Activated naive CD8-positive, alpha-beta T cell treated with anti-CD3 and anti-CD28 coated beads, Interleukin-2, amount 10 ng/mL, durations not matched to agents 7 days and 5 days (primary cell): Measurements from ENCODE around the gene CRACR2B. TPM values are rescaled to one million over a fixed set of nuclear protein-coding genes. Genes with fewer than 3 reads are reported as not detected.

Experiments used
- ATAC-seq: fragments of 150-1000 bp; cut with Tn5 transposase; one replicate; pipeline ENCODE4 v1.10.0; 2021; ENCODE audit warnings: low read depth, moderate library complexity
- POLR2A ChIA-PET: fragments of 350-600 bp; sonication (Branson Sonifier 250); formaldehyde crosslinking; loops from one replicate; lab custom pipeline; 2021; ENCODE audit warnings: antibody characterized with exemption; lab: Charles Lee
- DNase-seq: peaks from one replicate; pipeline ENCODE4 v3.0.0; 2021
- H3K27ac Mint-ChIP-seq: one replicate; pipeline ENCODE4 v1.8.0; 2022; ENCODE audit warnings: mild to moderate bottlenecking, mixed read lengths
- H3K27me3 Mint-ChIP-seq: one replicate; pipeline ENCODE4 v1.8.0; 2022; ENCODE audit warnings: mild to moderate bottlenecking, moderate library complexity, mixed read lengths
- H3K36me3 Mint-ChIP-seq: one replicate; pipeline ENCODE4 v1.8.0; 2021; ENCODE audit warnings: mild to moderate bottlenecking, mixed read lengths
- H3K4me1 Mint-ChIP-seq: one replicate; pipeline ENCODE4 v1.8.0; 2021; ENCODE audit warnings: mixed read lengths
- H3K4me3 Mint-ChIP-seq: one replicate; pipeline ENCODE4 v1.8.0; 2022; ENCODE audit warnings: mild to moderate bottlenecking, moderate library complexity, mixed read lengths
- H3K9me3 Mint-ChIP-seq: one replicate; pipeline ENCODE4 v1.8.0; 2021; ENCODE audit warnings: mixed read lengths
- total RNA-seq, 2 experiments: library from RNA; stranded (reverse); gene quantifications; one replicate each; pipeline ENCODE4 v1.2.3, GENCODE V29; 2021

CRACR2B gene
- total RNA-seq, 2 experiments from 2014 or later: 10.5 to 11.2 TPM

DNA sequence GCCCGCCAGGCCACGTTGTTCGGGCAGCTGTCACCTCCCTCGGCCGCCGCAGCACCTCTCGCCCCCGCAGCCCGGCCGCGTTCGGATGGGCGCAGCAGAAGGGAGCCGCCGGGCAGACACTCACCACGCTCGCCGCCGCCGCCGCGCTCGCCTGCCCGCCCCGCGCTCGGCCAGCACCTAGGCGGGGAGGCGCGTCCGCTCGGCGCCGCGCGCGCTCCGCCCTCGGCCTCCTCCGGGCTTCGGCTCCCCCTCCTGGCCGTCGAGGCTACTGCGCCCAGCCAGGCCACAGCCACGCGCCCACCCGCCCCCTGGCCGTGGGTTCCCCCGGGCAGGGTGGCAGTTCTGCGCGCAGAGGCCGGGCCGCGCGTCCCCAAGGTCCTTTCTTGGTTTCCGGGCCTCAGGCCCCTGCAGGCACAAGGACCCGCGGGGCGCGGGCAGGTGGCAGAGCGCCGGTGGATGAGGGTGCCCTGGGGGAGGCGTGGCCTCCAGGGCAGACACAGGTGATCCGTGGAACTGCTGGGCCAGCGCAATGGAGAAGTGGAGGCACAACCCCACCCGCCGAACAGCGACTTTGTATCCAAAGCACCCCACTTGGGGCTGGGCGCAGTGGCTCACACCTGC is 29.5 kb upstream of the CRACR2B start, which contains the start of gene SLC25A22:
SLC25A22 (minus strand) TSS at position 189 of the 621 bp plus-strand sequence. CDS start 3,275 bp downstream, outside the sequence.
- peak; percentile 48 for ATAC-seq
- Mint-ChIP-seq H3K4me1 (peaks cover 6% of the 10 kb centered on the region), H3K27ac (peak within 1 kb of the TSS; percentile 95), H3K27me3 (no peaks in the 10 kb centered on the region), H3K9me3 (no peaks in the 10 kb centered on the region), H3K4me3 (peak within 1 kb of the TSS; percentile 98), H3K36me3 (peaks cover 3% of the 10 kb centered on the region)
- peak; percentile 96 for DNase-seq
- POLR2A ChIA-PET: interaction anchor here (2.1 kb wide), 1 partner anchor 8 kb away, joined by 10 read pairs; no protein-coding TSS in a partner anchor

DNA sequence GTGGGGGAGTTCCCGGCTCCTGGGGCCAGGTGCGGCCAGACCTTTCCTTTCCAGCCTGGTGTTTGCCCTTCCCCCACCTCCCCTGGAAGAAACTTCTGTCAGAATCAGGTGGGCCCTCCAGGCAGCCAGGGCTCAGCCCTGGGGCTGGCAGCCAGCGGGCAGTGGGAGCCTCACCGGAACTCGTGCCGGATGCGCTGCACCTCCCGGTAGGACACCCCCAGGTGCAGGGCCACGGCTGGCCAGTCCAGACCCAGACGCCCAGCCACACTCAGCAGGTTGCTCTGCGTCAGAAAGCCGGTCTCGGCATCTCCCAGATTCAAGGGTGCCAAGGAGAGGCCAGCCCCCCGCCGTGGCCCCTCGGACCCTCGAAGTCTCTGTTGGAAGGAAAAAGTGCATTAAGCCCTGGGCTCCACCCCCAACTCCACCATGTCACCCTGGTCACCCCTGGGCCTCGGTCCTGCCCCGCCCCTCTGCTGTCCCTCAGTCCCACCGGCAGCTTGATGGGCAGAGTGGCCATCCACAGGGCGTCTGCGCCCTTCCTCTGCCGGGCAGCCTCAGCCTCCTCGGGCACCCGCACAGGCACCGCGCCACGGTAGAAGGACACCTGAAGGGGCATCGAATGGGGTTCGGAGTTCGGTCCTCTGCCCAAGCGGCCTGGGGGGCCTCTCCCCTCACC is 27.9 kb upstream of the CRACR2B start:
- Mint-ChIP-seq H3K27me3 (no peaks in the 10 kb centered on the region), H3K4me1 (peaks cover 9% of the 10 kb centered on the region), H3K36me3 (peaks cover 3% of the 10 kb centered on the region), H3K9me3 (no peaks in the 10 kb centered on the region), H3K4me3 (no peak overlapping the region), H3K27ac (no peak overlapping the region)
- ATAC-seq: no peak
- no peak for DNase-seq
- POLR2A ChIA-PET: interaction anchor here (1.4 kb wide), 1 partner anchor 9 kb away, joined by 4 read pairs; no protein-coding TSS in a partner anchor

DNA sequence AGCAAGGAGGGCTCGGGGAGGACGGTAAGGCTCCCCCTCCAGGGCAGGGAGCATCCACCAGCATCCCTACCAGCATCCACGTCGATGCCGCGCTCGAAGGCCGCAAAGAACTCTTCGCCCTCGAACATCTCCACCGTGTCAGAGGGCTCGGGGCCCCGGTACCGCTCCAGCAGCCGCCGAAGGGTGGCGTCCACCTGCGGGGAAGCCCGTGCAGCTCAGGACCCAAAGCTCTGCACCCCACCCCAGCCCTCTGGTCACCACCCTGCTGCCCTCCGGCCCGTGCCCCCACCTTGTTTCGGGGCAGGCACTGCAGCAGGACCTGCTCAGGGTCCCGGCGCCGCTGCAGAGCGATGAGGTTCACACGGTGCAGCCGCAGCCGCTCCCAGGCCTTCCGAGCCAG is 27.2 kb upstream of the CRACR2B start:
- H3K9me3 Mint-ChIP-seq: no peaks in the 10 kb centered on the region
- no peaks in the 10 kb centered on the region for H3K27me3 Mint-ChIP-seq
- no peak overlapping the region for H3K4me3 Mint-ChIP-seq
- POLR2A ChIA-PET: no interaction called here
- H3K4me1 Mint-ChIP-seq: peaks cover 9% of the 10 kb centered on the region
- peaks cover 3% of the 10 kb centered on the region for H3K36me3 Mint-ChIP-seq
- ATAC-seq (no peak), DNase-seq (no peak)
- no peak overlapping the region for H3K27ac Mint-ChIP-seq

DNA sequence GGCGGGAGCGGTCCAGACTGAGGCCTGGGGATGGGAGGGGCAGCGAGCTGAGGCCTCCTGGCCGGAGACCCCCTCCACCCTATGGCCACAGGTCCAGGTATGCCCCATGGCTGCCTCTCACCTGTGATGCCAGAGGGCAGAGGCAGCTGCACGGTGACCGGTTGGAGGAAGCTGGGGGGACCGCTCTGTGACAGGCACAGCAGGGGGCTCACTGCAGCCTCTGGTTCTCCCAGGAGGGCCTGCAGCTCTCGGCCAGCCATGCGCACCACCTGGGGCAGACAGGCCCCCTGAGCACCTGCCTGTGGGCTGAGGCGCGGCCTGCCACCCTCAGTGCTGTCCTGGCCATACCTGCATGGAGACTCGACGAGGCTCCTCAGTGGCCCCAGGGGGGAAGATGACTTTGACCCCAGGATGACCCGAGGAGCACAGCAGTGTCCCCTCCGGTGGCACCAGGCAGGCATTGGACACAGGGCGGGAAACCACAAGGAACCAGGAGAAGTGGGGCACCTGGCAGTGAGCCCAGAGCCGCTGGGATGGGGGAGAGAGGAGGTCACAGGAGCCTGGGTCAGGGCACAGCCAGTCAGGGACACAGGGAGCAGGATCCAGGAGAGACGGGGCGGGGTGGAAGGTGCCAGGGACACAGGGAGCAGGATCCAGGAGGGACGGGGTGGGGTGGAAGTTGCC is 26.5 kb upstream of the CRACR2B start:
- Mint-ChIP-seq H3K4me1 (peaks cover 8% of the 10 kb centered on the region), H3K27me3 (no peaks in the 10 kb centered on the region), H3K27ac (no peak overlapping the region), H3K4me3 (no peak overlapping the region), H3K9me3 (no peaks in the 10 kb centered on the region), H3K36me3 (peaks cover 3% of the 10 kb centered on the region)
- no peak for DNase-seq
- no peak for ATAC-seq
- POLR2A ChIA-PET: no interaction called here

DNA sequence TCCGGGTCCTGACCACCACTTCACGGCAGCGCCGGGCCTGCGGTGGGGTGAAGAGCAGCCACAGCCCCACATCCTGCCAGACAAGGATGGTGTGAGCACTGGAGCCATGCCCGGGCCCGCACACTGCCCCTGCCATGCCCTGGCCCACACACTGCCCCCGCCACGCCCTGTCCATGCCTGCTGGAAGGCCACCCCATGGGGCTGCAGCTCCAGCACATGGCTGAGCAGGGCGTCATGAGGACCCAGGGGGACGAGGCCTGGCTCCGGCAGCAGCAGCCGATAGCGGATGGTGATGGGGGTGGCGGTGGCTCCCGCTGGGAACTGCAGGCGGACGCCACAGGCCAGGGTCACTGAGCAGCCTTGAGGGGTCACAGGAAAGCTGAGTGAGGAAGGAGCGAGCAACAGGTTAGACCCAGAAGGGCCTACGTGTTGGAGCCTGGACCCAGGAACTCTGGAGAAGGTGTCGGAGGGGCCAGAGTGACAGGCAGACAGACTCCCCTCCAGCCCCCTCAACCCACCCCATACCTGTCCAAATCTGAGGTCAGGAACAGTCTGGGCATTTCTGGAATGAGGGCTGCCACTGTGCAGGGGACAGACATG is 25.6 kb upstream of the CRACR2B start:
- Mint-ChIP-seq H3K27ac (no peak overlapping the region), H3K4me1 (peaks cover 4% of the 10 kb centered on the region), H3K27me3 (no peaks in the 10 kb centered on the region), H3K36me3 (peaks cover 3% of the 10 kb centered on the region), H3K4me3 (peak overlapping the region; percentile 42), H3K9me3 (no peaks in the 10 kb centered on the region)
- no peak for DNase-seq
- POLR2A ChIA-PET: interaction anchor here (2.9 kb wide), 1 partner anchor 41 kb away, joined by 9 read pairs; the partner anchor contains the start of genes POLR2L and TSPAN4
- no peak for ATAC-seq

DNA sequence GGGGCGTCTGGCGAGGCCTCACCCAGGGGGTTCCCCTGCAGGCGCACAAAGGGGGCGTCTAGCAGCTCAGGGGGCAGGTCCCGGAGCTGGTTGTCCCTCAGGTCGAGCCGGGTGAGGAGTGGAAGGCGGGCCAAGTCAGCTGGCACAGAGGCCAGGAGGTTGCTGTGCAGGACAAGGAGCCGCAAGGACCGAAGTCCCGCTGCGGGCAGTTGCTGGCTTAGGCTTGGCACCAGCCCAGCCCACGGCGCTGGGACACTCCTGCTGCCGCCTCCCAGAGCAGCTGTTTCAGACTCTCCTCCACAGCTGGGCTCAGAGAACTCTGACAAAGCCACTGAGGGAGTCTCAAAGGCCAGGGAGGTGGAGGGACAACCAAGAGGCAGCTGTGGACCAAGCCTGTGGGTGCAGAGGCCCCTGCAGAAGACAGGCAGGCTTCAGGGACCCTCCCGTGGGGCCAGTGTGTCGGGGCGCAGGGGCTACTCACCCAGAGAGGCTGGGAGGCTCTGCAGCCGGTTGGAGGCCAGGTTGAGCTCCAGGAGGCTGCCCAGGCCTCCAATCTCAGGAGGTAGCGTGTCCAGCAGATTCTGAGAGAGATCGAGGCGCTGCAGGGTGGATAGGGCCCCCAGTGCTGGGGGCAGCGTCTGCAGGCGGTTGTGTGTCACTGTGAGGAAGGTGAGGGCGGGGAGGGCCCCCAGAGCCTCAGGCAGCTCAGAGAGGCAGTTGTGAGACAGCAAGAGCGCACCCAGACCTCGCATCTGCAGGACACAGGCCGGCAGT is 24.8 kb upstream of the CRACR2B start:
- DNase-seq (no peak), ATAC-seq (no peak)
- no peaks in the 10 kb centered on the region for H3K27me3 Mint-ChIP-seq
- H3K4me3 Mint-ChIP-seq: peak overlapping the region; percentile 84
- peaks cover 6% of the 10 kb centered on the region for H3K4me1 Mint-ChIP-seq
- H3K36me3 Mint-ChIP-seq: peaks cover 3% of the 10 kb centered on the region
- H3K9me3 Mint-ChIP-seq: no peaks in the 10 kb centered on the region
- POLR2A ChIA-PET: interaction anchor here (2.9 kb wide), 2 partner anchors 16 to 40 kb away, joined by 9 to 13 read pairs; partner anchors contain the start of genes PNPLA2, POLR2L and TSPAN4
- H3K27ac Mint-ChIP-seq: no peak overlapping the region

DNA sequence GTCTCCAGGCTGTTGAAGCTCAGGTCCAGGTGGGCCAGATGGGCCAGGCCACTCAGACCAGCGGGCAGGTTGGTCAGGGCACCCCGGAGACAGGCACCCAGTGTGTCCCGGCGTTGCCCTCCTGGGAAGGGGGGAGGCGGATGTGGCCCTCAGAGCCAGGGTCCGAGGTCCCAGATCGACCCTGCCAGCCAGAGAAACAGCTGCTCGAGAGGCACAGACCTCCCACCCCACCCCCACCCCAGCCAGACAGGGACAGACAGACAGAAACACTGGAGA is 24.3 kb upstream of the CRACR2B start:
- Mint-ChIP-seq H3K27me3 (no peaks in the 10 kb centered on the region), H3K9me3 (no peaks in the 10 kb centered on the region), H3K4me1 (peaks cover 7% of the 10 kb centered on the region), H3K4me3 (peak overlapping the region; percentile 84), H3K27ac (no peak overlapping the region), H3K36me3 (peaks cover 3% of the 10 kb centered on the region)
- POLR2A ChIA-PET: interaction anchor here (1.3 to 2.9 kb wide), 3 partner anchors 8 to 39 kb away, joined by 5 to 13 read pairs (median 9); partner anchors contain the start of genes PNPLA2, POLR2L and TSPAN4
- ATAC-seq (no peak), DNase-seq (no peak)

DNA sequence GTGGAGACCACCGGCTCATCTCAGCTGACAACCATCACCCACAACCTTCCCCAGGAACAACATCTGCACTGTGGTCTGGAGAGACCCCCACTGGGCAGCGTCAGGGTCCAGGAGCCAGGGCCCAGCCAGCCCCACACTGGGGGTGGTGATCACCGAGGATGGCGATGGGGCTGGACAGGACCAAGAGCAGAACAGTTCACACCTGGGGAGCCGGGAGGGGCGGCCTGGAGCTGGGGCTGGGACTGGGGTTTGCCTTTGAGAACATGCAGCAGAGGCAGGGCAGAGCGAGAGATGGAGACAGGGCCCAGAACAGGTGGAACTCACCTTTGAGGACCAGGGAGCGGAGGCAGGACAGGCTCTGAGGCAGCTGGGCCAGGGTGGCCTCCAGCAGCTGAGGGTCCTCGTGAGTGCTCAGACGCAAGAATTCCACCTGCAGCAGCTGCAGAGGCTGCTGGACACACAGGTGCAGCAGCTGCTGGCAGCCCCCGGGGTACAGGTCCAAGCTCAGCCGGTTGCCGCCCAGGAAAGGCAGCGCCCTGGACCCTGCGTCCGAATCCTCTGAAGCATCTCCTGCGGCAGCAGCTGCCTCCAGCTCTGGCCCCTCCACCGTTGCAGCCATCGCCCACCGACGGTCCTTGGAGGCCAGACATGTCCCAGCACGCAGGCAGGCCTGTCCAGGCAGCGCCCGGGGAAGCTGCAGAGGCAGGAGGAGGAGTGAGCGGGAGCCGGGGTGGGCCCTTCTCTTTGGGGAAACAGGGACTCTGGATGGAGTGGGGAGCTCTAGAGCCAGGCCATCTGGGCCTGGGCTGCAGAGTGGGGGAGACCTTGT is 23.7 kb upstream of the CRACR2B start:
- peaks cover 12% of the 10 kb centered on the region for H3K4me1 Mint-ChIP-seq
- POLR2A ChIA-PET: interaction anchor here (0.7 to 2.9 kb wide), 8 partner anchors 8 to 39 kb away, joined by 3 to 13 read pairs (median 4); partner anchors contain the start of genes CD151, CEND1, GATD1 and PNPLA2
- H3K27ac Mint-ChIP-seq: peak overlapping the region; percentile 80
- DNase-seq (no peak), ATAC-seq (no peak)
- no peaks in the 10 kb centered on the region for H3K27me3 Mint-ChIP-seq
- peak overlapping the region; percentile 84 for H3K4me3 Mint-ChIP-seq
- H3K36me3 Mint-ChIP-seq: peaks cover 3% of the 10 kb centered on the region
- H3K9me3 Mint-ChIP-seq: no peaks in the 10 kb centered on the region

DNA sequence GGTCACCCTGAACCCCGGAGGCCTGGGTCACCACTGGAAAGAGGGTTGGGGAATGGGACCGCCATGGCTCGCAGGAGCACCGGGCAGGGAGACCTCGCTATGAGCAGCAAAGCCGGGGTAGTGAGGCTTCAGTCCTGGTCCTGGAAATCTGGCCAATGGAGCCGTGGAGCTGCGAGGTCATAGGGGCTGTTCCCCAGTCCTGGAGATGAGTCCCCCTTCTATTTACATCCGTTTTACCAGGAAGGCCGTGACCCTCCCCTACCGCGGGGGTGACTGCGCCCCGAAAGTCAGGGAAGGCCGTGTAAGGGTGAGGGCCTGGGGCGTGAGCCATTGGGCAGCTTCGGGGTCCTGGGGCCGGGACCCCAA is 23.1 kb upstream of the CRACR2B start:
- no peak for ATAC-seq
- Mint-ChIP-seq H3K27ac (peak overlapping the region; percentile 80), H3K36me3 (peaks cover 3% of the 10 kb centered on the region), H3K27me3 (no peaks in the 10 kb centered on the region), H3K4me1 (peaks cover 12% of the 10 kb centered on the region), H3K4me3 (peak overlapping the region; percentile 84), H3K9me3 (no peaks in the 10 kb centered on the region)
- no peak for DNase-seq
- POLR2A ChIA-PET: interaction anchor here (0.6 to 2.9 kb wide), 9 partner anchors 9 to 38 kb away, joined by 3 to 13 read pairs (median 3); partner anchors contain the start of genes CD151, CEND1, GATD1 and PNPLA2

DNA sequence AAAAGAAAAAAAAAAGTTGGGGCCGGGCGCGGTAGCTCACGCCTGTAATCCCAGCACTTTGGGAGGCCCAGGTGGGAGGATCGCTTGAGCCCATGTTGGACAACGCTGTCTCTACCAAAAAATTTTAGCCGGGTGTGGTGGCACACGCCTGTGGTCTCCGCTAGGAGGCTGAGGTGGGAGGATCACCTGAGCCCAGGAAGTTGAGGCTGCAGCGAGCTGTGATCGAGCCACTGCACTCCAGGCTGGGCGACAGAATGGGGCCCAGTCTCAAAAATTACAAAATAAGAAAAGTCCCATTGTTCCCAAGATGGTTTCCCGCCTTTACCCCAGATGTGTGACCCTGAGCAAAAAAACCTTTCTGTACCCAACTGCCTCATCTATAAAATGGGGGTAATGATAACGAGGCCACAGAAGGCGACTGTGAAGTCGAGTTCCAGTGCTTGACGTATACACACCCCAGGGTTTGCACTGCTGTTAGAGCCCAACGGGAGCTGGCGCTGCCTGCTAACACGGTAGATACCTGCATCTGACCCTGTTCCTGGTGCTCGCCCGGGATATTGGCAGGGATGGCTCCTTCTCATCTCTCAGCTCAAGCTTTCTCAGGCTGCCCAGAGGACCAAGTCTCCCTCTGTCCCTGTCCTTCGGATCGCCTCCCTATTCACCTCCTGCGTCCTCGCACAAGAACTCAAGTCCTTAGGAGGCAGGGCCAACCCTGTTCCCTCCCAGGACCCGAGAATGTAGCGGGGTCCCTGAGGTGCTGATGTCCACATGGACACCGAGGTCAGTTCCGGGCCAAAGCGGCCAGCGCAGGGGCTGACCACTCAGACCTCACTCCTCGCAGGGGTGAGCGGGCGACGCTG is 19.1 kb upstream of the CRACR2B start:
- POLR2A ChIA-PET: interaction anchor here (1.1 to 2.9 kb wide), 11 partner anchors 9 to 302 kb away, joined by 3 to 51 read pairs (median 7); partner anchors contain the start of genes CD151, CRACR2B, PNPLA2 and POLR2L
- Mint-ChIP-seq H3K4me1 (peaks cover 29% of the 10 kb centered on the region), H3K27me3 (no peaks in the 10 kb centered on the region), H3K27ac (peak overlapping the region; percentile 97), H3K36me3 (peaks cover 12% of the 10 kb centered on the region), H3K4me3 (peak overlapping the region; percentile 91), H3K9me3 (no peaks in the 10 kb centered on the region)
- DNase-seq (no peak), ATAC-seq (no peak)
